Neuronal stem cell (in vitro differentiated cells): ENCODE data around the gene SRRT.

ENCODE experiments used
- DNase-seq: peaks from one replicate; pipeline ENCODE4 v3.0.0-alpha.2; 2013; ENCODE audit warnings: low spot score
- H2AFZ ChIP-seq: one replicate; pipeline ENCODE4 v1.6.1; 2013; ENCODE audit warnings: mild to moderate bottlenecking, low read length, inconsistent platforms
- H2AK5ac ChIP-seq: 2 replicates; pipeline ENCODE4 v1.6.1; 2013; ENCODE audit warnings: low read depth, mild to moderate bottlenecking, inconsistent platforms, low read length, moderate library complexity, mixed read lengths
- H2BK120ac ChIP-seq: 2 replicates; pipeline ENCODE4 v1.6.1; 2013; ENCODE audit warnings: low read depth, mild to moderate bottlenecking, inconsistent platforms, low read length, moderate library complexity, mixed read lengths
- H2BK12ac ChIP-seq: one replicate; pipeline ENCODE4 v1.6.1; 2013; ENCODE audit warnings: low read length, inconsistent platforms
- H2BK15ac ChIP-seq: 2 replicates; pipeline ENCODE4 v1.6.1; 2013; ENCODE audit warnings: mild to moderate bottlenecking, low read length, inconsistent platforms, mixed read lengths
- H2BK5ac ChIP-seq: one replicate; pipeline ENCODE4 v1.6.1; 2013; ENCODE audit warnings: inconsistent platforms, mild to moderate bottlenecking, low read length, moderate library complexity
- H3K14ac ChIP-seq: one replicate; pipeline ENCODE4 v1.6.1; 2013; ENCODE audit warnings: low read length, inconsistent platforms
- H3K18ac ChIP-seq: 2 replicates; pipeline ENCODE4 v1.6.1; 2013; ENCODE audit warnings: low read length, inconsistent platforms
- H3K23ac ChIP-seq: 2 replicates; pipeline ENCODE4 v1.6.1; 2013; ENCODE audit warnings: low read depth, mild to moderate bottlenecking, mixed read lengths, low read length, inconsistent platforms; ENCODE audit not compliant: poor library complexity
- H3K27ac ChIP-seq: replicated peaks from 3 replicates; pipeline ENCODE4 v1.5.1; 2013; ENCODE audit warnings: low read length, inconsistent platforms
- H3K27me3 ChIP-seq, 3 experiments: 2 replicates each; pipeline ENCODE4 v1.6.1; 2013; ENCODE audit warnings: low read length in 3 of 3, mild to moderate bottlenecking in 2 of 3, inconsistent platforms in 1 of 3, low read depth in 1 of 3, mixed read lengths in 1 of 3, moderate library complexity in 1 of 3; ENCODE audit not compliant: control insufficient read depth in 3 of 3, insufficient read depth in 3 of 3
- H3K36me3 ChIP-seq, 2 donors: replicated peaks in 1 of 2; 2 replicates each; pipeline ENCODE4 v1.6.1; 2013; ENCODE audit warnings: low read length in 2 of 2; ENCODE audit not compliant: control insufficient read depth in 2 of 2, insufficient read depth in 2 of 2
- H3K4ac ChIP-seq: 2 replicates; pipeline ENCODE4 v1.6.1; 2013; ENCODE audit warnings: inconsistent platforms, mild to moderate bottlenecking, low read length, moderate library complexity
- H3K4me1 ChIP-seq, 2 donors: 1 replicate in 1 of 2; 2 replicates in 1 of 2; pipeline ENCODE4 v1.6.1; 2013; ENCODE audit warnings: low read length in 2 of 2, low read depth in 1 of 2; ENCODE audit not compliant: control insufficient read depth in 2 of 2, insufficient read depth in 1 of 2
- H3K4me2 ChIP-seq: one replicate; pipeline ENCODE4 v1.6.1; 2013; ENCODE audit warnings: mild to moderate bottlenecking, low read length, inconsistent platforms; ENCODE audit not compliant: insufficient read depth, poor library complexity, severe bottlenecking
- H3K4me3 ChIP-seq, 2 donors: 2 replicates each; pipeline ENCODE4 v1.5.1; 2013; ENCODE audit warnings: low read length in 2 of 2, mild to moderate bottlenecking in 2 of 2, inconsistent platforms in 1 of 2, moderate library complexity in 1 of 2
- H3K79me1 ChIP-seq: one replicate; pipeline ENCODE4 v1.6.1; 2013; ENCODE audit warnings: low read depth, mild to moderate bottlenecking, inconsistent platforms, low read length, moderate library complexity
- H3K9ac ChIP-seq: one replicate; pipeline ENCODE4 v1.6.1; 2013; ENCODE audit warnings: mild to moderate bottlenecking, low read depth, low read length, inconsistent platforms; ENCODE audit not compliant: poor library complexity
- H3K9me3 ChIP-seq, 2 donors: replicated peaks in 1 of 2; 2 replicates each; pipeline versions ENCODE3 to v1.6.1; 2013; ENCODE audit warnings: low read length in 2 of 2, mild to moderate bottlenecking in 2 of 2, inconsistent platforms in 1 of 2, low read depth in 1 of 2, mixed read lengths in 1 of 2, moderate library complexity in 1 of 2; ENCODE audit not compliant: control insufficient read depth in 2 of 2, insufficient read depth in 1 of 2
- H4K8ac ChIP-seq: one replicate; pipeline ENCODE4 v1.6.1; 2013; ENCODE audit warnings: low read depth, mild to moderate bottlenecking, inconsistent platforms, low read length, moderate library complexity
- H4K91ac ChIP-seq: one replicate; pipeline ENCODE4 v1.6.1; 2013; ENCODE audit warnings: low read length, low read depth, mild to moderate bottlenecking, inconsistent platforms; ENCODE audit not compliant: poor library complexity
- WGBS, 2 donors: extraction: QIAGEN DNeasy Blood & Tissue Kit; methylation state at CpG; one replicate each; pipeline ENCODE4 v1.1.7; 2013; ENCODE audit warnings: missing lambda C conversion rate in 2 of 2, mixed read lengths in 1 of 2; ENCODE audit not compliant: insufficient read length in 2 of 2, insufficient replicate concordance in 1 of 2; ENCODE audit errors: extremely low coverage in 2 of 2; 5-methylcytosine and 5-hydroxymethylcytosine counted together

The SRRT gene

GRCh38 chr7:100886142-100886935 is 11.4 kb downstream of the SRRT start:
- H3K4ac ChIP-seq = no peak overlapping the region
- no peak overlapping the region for H3K4me2 ChIP-seq
- peaks cover 17% of the 10 kb centered on the region for H3K79me1 ChIP-seq
- H3K23ac ChIP-seq = peak overlapping the region; percentile 53
- H4K91ac ChIP-seq = no peak overlapping the region
- no peak overlapping the region for H3K14ac ChIP-seq
- no peak overlapping the region for H2AK5ac ChIP-seq
- H3K4me1 ChIP-seq = peaks cover 10 to 16% of the 10 kb centered on the region in 2 donors
- H3K4me3 ChIP-seq = no peak overlapping the region
- H2BK5ac ChIP-seq = no peak overlapping the region
- no peak overlapping the region for H2BK120ac ChIP-seq
- no peak overlapping the region for H4K8ac ChIP-seq
- no peak overlapping the region for H3K18ac ChIP-seq
- H2BK12ac ChIP-seq = no peak overlapping the region
- no peak overlapping the region for H2BK15ac ChIP-seq
- H3K9ac ChIP-seq = peak overlapping the region; percentile 36
- H2AFZ ChIP-seq = no peak overlapping the region
- DNase-seq = no peak
- no CpG with 5 or more reads among the region's 27 CpGs for WGBS, 2 donors
- no peaks in the 10 kb centered on the region for H3K9me3 ChIP-seq
- peaks cover 66 to 77% of the 10 kb centered on the region in 2 donors for H3K36me3 ChIP-seq
- H3K27me3 ChIP-seq = no peaks in the 10 kb centered on the region
- H3K27ac ChIP-seq = no peak overlapping the region

- Histone ChIP-seq H2BK5ac (no peak overlapping the region), H2AFZ (no peak overlapping the region), H4K91ac (no peak overlapping the region), H3K79me1 (peaks cover 11% of the 10 kb centered on the region), H3K36me3 (peaks cover 59 to 70% of the 10 kb centered on the region in 2 donors), H3K18ac (no peak overlapping the region), H3K4me2 (no peak overlapping the region), H3K14ac (no peak overlapping the region), H2BK12ac (peak overlapping the region; percentile 30), H3K9ac (no peak overlapping the region), H3K23ac (peak overlapping the region; percentile 53), H3K4me3 (no peak overlapping the region), H2AK5ac (no peak overlapping the region), H3K27ac (no peak overlapping the region), H2BK120ac (no peak overlapping the region), H2BK15ac (no peak overlapping the region), H4K8ac (no peak overlapping the region), H3K4me1 (peaks cover 15 to 16% of the 10 kb centered on the region in 2 donors), H3K4ac (no peak overlapping the region), H3K9me3 (no peaks in the 10 kb centered on the region), H3K27me3 (no peaks in the 10 kb centered on the region)
- no CpG with 5 or more reads among the region's 25 CpGs for WGBS, 2 donors
- no peak for DNase-seq
These were observed 12.1 kb downstream of the SRRT start for GRCh38 chr7:100886936-100887515.

- no peak overlapping the region for H3K9ac ChIP-seq
- WGBS, 2 donors = no CpG with 5 or more reads among the region's 21 CpGs
- no peak overlapping the region for H4K8ac ChIP-seq
- H3K36me3 ChIP-seq = peaks cover 55 to 63% of the 10 kb centered on the region in 2 donors
- H3K4me3 ChIP-seq = no peak overlapping the region
- no peak overlapping the region for H2BK12ac ChIP-seq
- no peak overlapping the region for H3K14ac ChIP-seq
- H3K79me1 ChIP-seq = peaks cover 8% of the 10 kb centered on the region
- peak overlapping the region; percentile 13 for H3K4me2 ChIP-seq
- no peak overlapping the region for H3K4ac ChIP-seq
- no peak overlapping the region for H2AK5ac ChIP-seq
- DNase-seq = no peak
- H2BK5ac ChIP-seq = no peak overlapping the region
- H3K4me1 ChIP-seq = peaks cover 16 to 19% of the 10 kb centered on the region in 2 donors
- H3K27me3 ChIP-seq = no peaks in the 10 kb centered on the region
- H3K9me3 ChIP-seq = no peaks in the 10 kb centered on the region
- H2AFZ ChIP-seq = no peak overlapping the region
- no peak overlapping the region for H3K18ac ChIP-seq
- no peak overlapping the region for H2BK15ac ChIP-seq
- H3K23ac ChIP-seq = peak overlapping the region; percentile 8
- peak overlapping the region; percentile 4 for H3K27ac ChIP-seq
- no peak overlapping the region for H2BK120ac ChIP-seq
- H4K91ac ChIP-seq = no peak overlapping the region
These were observed 12.8 kb downstream of the SRRT start for GRCh38 chr7:100887516-100888290.
